Fibroblast of skin of abdomen (primary cell): ENCODE data around the gene ZNF865.

Experiments used
- DNase-seq: peaks from one replicate; pipeline ENCODE4 v3.0.0-alpha.2; 2013

ZNF865 gene

DNA sequence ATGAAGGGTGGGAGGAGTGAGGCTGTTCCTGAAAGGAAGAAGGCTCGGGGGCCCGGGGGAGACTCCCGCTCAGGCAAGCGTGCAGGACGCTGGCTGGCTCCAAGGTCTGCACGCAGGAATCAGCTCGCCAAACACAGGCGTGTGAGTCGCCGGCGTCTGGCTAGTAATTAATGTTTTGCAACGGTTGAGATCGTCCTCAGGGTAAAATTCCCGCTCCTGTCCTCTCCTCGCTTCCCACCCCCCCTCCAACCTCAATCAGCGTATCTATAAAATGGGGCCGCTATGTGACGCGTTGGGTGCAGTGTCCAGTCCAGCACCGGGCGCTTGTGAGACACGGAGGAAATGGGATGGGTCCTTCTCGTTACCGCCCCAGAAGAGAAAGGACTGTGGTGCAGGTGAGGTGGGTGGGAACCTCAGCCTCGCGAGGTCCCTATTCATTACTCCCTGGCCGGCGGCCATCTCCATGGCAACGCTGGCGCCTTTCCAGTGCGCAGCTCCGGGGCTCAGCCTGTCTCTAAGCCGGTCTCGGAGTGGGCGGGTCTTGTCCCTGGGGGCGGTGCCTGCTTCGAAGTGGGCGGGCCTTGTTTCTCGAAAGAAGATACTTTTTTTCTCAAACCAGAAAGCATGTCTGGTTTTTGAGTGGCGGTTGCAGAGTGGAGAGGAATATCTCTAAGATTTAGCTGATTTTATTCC, 18.3 kb upstream of the ZNF865 start:
- peak; percentile 90 for DNase-seq

GRCh38 chr19:55588738-55589137, 16.7 kb upstream of the ZNF865 start:
- DNase-seq = no peak

DNA sequence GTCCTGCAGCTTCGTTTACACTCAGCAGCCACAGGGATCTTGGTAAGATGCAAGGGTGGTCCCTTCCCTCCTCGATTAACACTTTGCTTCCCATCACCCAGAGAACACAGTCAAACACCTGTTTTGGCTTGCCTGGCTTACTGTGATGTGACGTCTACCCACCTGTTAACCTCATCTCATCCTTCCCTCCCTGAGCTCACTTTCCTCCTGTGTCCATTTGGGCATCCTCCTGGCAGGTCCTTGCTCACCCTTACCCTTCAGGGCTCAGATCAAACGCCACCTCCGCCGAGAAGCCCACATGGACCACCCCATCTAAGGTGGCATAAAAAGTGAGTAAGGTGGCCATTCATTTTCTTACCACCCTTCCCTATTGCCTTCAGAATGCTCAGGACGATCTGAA, 15.3 kb upstream of the ZNF865 start:
- no peak for DNase-seq

GRCh38 chr19:55590617-55591016, 14.8 kb upstream of the ZNF865 start:
- DNase-seq = no peak

GRCh38 chr19:55591555-55591954, 13.9 kb upstream of the ZNF865 start:
- DNase-seq = no peak

- no peak for DNase-seq
Measured at GRCh38 chr19:55592391-55593090, 12.9 kb upstream of the ZNF865 start.

GRCh38 chr19:55593096-55593772, 12.2 kb upstream of the ZNF865 start:
- no peak for DNase-seq

GRCh38 chr19:55594996-55595545, 10.4 kb upstream of the ZNF865 start:
- no peak for DNase-seq

- DNase-seq = no peak
Measured at GRCh38 chr19:55596304-55596703, 9.1 kb upstream of the ZNF865 start.

GRCh38 chr19:55597501-55597921, 7.9 kb upstream of the ZNF865 start:
- no peak for DNase-seq

DNA sequence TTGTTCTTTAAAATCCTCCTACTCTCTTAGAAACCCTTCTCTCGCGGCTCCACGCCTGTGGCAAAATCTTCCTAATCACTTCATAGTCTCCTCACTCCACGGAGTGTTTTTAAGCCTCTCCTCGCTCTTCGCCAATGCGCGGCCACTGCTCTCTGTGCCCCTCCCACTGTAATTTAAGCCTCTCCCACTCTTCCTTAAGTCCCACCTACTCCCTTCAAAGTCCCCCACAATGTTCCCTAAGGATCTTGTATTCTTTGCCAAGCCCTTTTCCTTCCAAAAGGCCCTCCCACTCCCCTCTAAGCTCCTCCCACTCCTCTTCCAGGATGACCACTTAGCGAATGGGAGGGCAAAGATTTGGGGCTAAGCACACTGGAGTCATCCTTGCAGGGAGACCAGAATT, 7.4 kb upstream of the ZNF865 start:
- DNase-seq = no peak

DNA sequence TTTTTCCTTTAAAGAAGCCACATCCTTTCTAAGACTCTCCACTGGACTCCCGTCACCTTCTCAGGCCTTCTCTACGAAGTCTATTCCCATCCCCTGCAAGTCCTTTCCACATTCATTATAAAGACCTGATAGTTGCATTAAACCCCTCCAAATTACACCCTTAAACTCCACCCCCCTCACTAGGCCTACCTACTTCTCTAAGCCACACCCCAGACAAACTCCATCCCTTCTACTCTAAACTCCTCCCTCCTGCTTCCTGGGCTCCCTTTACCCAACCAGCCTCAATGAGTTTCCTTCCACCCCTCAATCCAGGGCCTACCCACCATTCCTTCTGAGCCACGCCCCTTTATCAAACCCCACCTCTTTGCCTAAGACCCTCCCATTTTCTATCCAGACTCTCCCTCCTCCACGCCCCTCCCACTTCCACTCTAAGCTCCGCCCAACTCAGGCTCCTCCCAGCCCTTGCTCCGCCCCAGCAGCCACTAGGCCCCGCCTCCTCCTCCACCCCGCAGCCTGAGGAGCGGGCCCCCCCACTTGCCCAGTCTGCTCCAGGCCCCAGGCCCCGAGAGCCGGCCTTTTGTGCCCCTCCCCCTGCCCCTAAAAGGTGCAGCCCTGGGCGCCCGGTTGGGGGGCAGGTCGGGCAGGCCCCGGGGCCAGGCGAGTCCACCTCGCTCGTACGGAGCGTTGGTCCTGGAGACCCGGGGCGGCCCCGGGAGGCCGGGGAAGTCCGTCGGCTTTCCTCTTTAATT, 6.6 kb upstream of the ZNF865 start:
- peak; percentile 95 for DNase-seq

DNA sequence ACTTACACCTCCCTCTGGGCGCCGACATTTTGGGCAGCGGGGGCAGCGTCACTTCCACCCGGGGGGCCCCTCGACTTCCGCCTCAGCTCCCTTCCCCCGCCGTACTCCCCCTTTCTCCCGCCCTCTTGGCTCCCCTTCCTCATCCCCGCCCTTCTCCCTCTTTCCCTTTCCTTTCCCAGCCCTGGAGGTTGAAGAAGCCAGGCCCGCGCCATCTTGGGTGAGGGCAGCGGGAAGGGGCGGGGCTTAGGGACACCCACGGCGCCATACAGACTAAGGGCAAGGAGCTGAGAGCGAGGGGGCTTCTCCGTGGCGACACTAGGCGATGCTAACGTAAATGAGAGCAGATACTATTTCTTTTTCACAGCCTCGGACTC, 6.0 kb upstream of the ZNF865 start, which contains the start of gene FIZ1:
Gene FIZ1 (minus strand): TSS at position 50 of the 374 bp plus-strand sequence. CDS start 1,652 bp downstream, outside the sequence.
- DNase-seq = peak; percentile 99

- DNase-seq = peak; percentile 87
Measured at GRCh38 chr19:55599842-55600661, 5.4 kb upstream of the ZNF865 start, which contains the start of gene ZNF524. ZNF524 (plus strand) TSS chr19:55600288; CDS start chr19:55602113, 1,825 bp downstream.

DNA sequence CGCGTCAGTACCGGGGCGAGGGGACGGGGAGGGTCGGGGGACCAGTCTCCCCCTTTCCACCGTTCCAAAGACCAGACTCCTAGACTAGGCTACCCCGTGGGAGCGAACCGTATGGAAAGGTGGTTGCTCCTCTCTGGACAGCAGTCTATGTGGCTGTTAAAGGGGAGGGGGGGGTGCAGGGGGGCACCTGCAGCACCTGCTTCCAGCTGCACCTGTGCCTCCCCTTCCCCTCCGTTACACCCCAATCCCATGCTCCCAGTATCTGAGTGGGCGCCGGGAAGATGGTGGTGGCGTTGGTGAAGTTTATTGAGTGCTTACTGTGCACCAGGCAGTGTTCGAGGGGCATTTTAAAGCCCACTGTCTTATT, 4.8 kb upstream of the ZNF865 start:
- DNase-seq = no peak

DNA sequence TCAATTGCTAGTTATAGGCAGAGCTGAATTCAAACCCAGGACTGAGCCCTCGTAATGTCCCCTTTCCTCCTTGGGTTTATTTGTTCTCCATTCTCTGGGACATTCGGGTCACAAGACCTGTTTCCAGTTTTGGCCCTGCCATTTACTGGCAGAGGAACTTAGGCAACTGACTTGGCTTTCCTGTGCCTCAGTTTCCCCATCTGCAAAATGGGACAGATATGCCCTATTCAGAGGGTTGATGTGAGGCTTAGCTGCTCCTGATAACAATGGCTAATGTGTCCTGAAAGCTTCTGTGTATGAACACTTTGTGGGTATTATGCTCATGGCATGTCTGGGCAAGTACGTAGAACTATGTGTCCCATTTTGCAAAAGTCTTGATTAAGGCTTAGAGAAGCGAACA, 4.4 kb upstream of the ZNF865 start:
- no peak for DNase-seq

DNA sequence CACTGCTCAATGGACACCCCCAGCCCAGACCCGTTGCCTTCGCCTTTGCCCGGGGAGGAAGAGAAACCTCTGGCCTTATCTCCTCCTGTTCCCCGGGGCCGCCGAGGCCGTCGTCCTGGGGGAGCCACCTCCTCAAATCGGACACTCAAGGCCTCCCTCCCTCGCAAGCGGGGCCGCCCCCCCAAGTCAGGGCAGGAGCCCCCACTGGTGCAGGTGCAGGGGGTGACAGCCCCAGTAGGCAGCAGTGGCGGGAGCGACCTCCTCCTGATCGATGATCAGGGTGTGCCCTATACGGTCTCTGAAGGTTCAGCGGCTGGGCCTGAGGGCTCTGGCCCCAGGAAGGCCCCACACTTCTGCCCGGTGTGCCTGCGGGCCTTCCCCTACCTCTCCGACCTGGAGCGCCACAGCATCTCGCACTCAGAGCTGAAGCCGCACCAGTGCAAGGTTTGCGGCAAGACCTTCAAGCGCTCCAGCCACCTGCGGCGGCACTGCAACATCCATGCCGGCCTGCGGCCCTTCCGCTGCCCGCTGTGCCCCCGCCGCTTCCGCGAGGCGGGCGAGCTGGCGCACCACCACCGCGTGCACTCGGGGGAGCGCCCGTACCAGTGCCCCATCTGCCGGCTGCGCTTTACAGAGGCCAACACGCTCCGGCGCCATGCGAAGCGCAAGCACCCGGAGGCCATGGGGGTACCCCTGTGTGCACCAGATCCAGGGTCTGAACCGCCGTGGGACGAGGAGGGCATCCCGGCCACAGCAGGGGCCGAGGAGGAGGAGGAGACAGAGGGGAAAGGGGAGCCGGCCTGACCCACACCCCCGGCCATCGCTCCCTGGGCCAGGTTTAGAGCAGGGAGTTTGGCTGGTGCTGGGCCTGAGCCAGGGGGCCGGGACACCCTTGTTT, 3.1 kb upstream of the ZNF865 start:
- no peak for DNase-seq

- no peak for DNase-seq
Measured at GRCh38 chr19:55603115-55603514, 2.3 kb upstream of the ZNF865 start.

DNA sequence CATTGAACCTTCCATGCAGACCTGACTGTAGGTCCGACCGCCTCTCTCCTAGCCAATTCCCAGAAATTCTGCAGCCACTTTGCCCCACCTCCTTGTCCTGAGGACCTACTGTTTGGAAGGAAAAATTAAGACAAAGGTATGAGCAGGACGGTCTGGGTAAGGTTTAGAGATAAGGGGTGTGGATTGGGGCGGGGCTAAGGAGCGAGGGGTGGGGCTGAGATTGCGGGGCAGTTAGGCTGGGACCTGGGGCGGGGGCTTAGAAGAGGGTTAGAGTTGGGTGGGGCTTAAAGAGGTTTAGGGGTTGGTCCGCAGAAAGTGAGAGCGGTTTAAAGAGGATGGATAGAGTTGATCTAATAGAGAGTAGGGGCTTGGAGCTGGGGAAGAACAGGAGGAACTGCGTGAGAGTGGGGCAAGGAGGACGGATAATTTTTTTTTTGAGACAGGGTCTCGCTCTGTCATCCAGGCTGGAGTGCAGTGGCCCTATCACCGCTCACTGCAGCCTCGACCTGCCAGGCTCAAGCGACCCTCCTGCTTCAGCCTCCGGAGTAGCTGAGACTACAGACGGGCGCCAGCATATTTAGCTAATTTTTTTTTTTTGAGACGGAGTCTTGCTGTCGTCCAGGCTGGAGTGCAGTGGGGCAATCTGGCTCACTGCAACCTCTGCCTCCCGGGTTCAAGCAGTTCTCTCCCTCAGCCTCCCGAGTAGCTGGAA, 1.7 kb upstream of the ZNF865 start:
- DNase-seq = no peak

- peak; percentile 98 for DNase-seq
Measured at GRCh38 chr19:55605207-55605636, 225 bp upstream of the ZNF865 start.
